Left kidney (tissue), 2 donors: Measurements from ENCODE around the gene SLC22A6. TPM values are rescaled to one million over a fixed set of nuclear protein-coding genes. Genes with fewer than 3 reads are reported as not detected.
"Not testable (repeated sequence)": the region's sequence is repeated elsewhere in the genome, so short reads cannot be mapped to it uniquely, and the experiment has no call there.

Experiments
- DNase-seq: peaks from one replicate; pipeline ENCODE4 v3.0.0-alpha.2; 2013
- polyA plus RNA-seq: library from polyadenylated mRNA; unstranded; fragments of 120-200 nt; gene quantifications from one replicate; pipeline ENCODE4 v1.2.1, GENCODE V29; 2013; ENCODE audit not compliant: insufficient read length

SLC22A6 gene
- polyA plus RNA-seq, 1 donor: 29.4 TPM

DNA sequence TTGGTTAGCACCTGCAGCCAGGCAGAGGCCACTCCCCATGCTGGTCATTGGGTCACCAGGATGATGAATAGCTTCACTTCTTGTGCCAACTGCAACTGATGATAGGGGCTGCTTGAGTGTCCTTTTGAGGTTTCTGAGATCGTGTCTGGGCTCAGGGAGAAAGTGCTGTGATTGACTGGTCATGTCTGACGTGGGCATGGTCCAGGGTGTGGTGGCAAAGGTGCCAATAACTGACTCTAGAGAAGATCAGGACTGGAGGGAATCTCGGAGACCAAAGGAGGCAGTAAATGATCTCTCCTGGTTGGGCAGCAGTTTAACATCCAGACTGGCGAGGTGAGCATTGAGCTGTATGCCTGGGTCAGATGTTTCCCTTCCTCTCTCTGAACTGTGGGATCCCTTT lies 10.0 kb upstream of the SLC22A6 start:
- DNase-seq: no peak

DNA sequence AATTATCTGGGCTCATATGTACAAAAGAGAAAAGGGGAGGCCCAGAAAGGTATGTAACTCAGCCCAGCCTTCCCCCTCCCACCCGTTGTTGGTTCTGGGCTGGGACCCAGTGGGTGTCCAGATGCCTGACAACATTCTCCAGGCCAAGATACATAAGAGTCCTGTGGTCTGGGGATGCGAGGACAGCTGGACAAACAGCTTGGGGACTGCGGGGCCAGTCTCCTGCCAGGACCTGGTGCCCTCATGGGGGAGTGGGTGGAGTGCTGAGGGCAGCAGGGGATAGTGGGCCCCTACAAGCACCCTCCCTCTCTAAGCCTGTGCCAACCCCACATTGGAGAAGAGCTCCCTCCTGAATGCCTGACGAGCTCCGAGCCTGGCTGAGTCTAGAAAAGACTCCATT lies 3.5 kb upstream of the SLC22A6 start:
- DNase-seq: no peak

DNA sequence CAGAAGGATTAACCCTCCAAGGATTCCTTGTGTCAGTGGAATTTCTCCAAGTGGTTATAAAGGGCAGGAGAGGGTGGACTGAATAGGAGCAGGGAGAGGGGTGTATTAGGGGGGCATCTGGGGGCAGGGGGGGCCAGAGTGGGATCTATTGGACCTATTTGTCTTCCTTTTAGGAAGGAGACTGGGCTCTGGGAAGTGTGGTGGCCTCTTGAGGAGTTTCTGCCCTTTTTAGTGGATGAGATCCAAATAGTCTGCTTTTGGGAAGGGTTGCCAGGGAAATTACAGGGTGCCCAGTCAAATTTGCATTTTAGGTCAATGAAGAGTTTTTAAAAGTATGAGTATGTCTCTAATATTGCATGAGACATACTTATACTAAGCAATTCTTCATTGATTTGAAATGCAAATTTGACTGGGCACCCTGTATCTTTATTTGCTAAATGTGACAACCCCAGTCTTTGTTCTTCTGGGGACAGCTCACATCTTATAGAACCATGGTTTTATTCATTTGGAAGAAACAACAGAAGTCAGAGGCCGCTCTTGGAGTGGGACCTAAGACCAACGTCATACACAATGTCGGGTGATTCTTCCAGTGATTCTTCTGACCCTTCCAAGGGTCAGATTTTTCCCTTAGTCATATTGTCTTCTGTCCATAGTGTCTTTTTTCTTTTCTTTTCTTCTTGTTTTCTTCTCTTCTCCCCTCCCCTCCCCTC lies 429 bp upstream of the SLC22A6 start:
- DNase-seq: no peak

DNA sequence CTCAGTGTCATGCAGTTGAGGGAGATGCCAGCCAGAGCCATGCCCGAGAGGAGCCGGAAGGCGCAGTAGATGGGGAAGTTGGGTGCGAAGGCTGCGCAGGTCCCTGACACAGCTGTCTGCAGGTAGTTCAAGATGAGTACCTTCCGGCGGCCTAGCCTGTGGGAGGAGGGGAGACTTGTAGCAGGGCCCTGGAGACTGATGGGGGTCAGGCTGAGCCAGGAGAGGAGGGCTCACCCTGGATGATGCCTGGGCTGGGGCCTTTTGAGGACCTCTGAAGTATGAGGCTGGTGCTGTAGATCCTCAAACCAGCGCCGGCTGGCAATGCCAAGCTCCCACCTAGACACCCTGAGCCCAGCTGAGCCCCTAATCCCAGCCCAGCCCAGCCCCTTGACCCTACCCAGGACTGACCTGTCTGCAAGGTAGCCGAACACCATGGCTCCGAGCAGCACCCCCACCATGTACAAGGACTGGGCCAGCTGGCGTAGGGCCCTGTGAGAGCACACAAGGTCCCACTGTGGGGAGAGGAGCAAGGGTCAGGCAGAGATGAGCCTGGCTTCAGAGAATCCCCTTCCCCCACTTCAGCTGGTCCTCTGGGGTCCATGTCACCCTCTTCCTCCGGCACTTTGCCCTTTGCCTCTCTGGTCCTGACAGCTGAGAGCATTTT lies 1.1 kb downstream of the SLC22A6 start:
- DNase-seq: no peak

DNA sequence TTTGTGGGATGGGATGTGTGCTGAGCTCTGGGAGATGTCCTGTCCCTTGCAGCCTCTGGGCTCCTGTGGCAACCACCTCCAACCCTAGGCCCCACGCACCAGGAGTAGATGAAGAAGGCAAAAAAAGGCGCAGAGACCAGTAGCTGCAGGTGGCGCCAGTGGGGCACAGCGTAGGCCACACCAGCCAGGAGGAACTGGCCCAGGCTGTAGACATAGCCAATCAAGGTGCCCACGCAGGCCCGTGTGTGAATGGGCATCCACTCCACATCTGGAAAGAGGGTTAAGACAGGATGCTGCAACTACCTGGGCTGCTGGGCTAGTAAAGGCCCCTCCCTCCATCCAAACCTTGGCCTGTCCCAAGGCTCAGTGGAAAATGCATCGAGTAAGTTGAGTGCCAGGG lies 3.0 kb downstream of the SLC22A6 start:
- DNase-seq: no peak

DNA sequence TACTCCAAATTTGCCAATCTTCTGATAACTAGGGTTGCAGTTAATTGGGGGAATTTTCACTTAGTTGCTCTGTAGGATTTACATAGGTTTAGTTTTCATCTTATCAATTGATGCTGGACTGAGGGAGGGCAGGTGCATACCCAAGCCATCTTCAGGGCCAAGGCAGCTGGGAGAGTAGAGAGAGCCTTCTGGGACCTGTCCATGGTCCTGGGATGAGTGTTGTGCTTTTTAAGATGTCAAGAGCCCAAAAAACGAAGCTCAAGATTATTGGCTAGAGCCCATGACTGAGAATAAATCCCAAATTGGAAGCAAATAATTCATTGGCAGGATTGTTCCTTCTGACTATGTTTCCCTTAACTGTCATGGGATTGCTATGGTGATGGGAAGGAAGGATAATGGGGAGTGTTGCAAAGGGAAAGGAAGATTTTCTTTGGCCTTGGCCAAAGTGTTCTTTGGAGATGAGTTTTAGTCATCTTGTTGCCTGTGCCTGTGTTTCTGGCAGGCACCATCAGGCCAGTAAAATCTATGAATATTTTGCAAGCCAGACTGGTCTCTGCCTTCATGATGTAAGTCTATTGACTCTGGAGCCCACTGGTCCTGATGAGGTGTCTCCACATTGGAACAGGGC lies 4.5 kb downstream of the SLC22A6 start:
- DNase-seq: peak; percentile 35

DNA sequence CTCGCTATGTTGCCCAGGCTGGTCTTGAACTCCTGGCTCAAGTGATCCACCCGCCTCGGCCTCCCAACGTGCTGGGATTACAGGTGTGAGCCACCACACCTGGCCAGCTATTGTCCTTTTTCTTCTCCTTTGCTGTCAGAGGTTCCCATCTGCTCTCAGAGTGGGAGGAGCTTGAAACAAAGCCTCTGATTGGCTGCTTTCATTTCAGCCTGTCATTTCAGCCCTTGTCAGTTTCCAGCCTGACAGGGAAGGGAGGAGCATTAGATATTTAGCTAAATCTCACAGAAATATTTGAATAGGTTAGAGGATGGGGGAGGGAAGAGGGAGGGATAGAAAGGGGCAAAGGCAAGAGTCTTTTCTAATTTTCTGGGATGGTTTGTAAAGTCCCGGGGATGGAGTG lies 8.7 kb downstream of the SLC22A6 start:
- DNase-seq: no peak

DNA sequence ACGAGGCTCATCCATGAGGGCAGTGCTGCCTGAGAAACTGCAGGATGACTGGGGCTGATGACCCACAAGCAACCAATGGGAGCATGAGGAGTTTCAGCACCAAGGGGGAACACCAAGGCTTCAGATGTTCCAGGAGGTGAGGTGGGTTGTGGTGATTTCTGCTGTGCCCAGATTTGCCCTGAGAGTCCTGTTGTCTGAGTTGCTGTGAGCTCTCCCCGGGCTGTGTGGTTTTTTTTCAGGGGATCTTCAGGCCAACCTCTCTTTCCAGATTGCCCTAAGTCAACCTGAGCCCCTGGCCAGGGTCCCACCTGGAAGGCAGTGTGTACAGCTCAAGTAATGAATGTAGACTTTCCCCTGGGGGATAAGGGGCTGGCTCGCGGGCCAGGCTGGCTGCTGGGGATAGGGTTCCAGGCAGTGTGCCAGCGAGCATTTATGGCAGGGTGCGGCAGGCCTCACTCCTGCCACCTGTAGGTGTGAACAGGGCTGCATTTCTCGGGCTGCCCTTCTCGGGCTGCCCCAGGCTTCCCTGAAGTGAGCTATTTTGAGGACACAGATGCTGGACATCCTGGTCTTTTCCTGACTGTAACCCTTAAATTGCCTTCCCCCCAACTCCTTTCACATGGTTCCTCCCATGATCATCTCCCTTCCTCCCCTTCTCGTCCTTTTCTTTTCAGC lies 9.8 kb downstream of the SLC22A6 start:
- peak; percentile 20 for DNase-seq

DNA sequence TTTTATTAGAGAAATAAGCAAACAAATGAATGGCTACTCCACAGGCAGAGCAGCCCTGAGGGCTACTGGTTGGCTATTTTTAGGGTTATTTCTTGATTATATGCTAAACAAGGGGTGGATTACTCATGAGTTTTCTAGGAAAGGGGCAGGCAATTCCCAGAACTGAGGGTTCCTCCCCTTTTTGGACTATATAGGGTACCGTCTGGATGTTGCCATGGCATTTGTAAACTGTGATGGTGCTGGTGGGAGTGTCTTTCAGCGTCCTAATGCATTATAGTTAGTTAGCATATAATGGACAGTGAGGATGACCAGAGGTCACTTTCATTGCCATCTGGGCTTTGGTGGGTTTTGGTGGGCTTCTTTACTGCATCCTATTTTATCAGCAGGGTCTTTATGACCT lies 19.2 kb downstream of the SLC22A6 start:
- DNase-seq: no peak

DNA sequence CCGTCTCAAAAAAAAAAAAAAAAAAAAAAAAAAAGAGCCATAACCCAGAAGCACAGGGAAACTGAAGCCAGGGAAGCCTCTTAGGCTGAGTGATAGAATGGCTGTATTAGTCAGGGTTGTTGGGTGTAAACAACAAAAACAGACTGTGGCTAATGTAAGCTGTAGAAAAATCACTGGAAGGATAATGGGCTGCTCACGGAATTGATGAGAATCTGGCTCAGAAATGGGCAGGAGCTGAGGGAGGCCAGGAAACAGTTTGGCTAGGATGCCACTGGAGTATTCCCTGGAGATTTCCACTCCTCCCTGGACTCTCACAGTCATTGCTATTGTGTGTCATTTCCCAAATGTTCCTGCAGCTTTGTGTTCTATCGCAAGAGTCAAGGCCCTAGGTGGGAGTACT lies 22.4 kb downstream of the SLC22A6 start:
- DNase-seq: no peak

DNA sequence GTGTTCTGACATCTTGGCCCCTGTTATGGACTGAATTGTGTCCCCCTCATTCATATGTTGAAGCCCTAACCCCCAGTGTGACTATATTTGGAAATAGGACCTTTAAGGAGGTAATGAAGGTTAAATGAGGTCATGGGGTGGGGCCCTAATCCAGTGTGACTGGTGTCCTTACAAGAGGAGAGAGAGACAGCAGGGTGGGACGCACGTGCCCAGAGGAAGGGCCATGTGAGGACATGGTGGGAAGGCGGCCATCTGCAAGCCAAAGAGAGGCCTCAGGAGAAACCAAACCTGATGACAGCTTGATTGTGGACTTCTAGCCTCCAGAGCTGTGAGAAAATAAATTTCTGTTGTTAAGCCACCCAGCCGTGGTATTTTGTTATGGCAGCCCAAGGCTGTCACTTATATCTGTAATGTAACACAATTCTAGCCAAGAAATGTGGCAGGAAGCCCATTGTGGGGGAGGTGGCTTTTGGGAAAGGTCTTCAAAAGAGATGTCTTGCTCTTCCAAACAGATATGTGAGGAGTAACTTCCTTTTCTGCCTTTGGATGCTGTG lies 23.7 kb downstream of the SLC22A6 start:
- no peak for DNase-seq

DNA sequence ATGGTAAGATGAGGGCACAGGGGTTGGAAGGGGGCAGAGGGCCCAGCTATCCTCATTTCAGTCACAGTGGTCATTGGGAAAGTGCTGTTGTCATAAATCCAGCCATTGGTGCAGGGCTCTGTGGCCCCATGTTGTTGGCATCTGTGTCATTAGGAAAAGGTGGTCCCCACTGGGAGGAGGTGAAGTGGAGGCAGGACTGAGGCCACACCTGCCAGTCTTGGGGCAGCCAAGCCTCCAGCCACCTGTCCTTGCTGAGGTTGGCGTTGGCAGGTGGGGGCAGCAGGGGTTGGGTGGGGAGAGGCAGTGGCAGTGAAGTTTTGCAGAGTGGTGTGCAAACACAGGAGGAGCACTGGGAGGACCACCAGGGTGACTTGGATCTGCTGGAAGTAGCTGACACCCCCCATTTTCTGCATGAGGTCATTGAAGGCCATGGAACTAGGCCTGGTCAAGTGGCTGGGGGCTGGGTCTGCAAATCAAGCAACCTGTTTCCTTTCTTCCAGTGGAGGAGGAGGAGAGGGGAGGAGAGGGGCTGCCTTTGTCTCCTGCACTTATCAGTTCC lies 25.3 kb downstream of the SLC22A6 start:
- DNase-seq: no peak

DNA sequence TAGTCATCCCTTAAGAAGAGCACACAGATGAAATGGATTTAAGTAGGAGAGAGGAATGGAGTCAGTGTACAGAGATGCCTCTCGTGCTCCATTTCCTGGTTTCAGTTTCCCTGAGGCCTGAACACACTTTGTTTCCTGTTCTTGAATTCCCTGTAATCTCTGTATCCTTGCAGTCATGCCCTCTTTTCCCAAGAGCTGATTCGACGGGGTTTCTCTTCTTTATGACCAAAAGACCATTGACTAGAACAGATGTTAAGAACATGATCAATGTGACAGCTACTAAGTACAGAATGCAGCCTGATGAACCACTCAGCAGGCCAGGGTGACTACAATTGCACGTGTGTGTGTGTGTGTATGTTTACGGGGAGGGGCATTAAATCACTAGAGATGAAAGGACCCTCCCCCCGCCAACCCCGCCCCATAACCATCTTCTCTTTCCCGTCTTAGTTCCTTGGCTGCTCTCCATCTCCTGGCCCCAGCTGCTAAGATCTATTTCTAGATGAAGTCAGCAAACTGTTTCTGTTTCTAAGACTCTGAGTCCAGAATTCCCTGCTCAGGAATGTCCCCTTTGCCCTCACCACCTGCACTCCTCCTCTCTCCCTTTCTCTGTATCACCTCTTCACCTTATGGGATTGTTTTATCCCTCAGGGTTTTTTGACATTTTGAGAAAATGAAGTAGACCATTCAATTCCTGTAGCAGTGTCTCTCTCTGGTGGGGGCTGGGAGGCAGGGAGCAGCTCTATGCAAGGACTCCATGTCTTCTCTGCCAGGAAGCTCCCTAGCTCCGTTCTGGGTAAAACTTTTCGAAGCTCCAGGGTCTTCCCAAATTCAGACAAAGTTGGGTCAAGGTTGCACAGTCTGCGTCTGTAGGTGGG lies 26.0 kb downstream of the SLC22A6 start:
- peak; percentile 57 for DNase-seq

DNA sequence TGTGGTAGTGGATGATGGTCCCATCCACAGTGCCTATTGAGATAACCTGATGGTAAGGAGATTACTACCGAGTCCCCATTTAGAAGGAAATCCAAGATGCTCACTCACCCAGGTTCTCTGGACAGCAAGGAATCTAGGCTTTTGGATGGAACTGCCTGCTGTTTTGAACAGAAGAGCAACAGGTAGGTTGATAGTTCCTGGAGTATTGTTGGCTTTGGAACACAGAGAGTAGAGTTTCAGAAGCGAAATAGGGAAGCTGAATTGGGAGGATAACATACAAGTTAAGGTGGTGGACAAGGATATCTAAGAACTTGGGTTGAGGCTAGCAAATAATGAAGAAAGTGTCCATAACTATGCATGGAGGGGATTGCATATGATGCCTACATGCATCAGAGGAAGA lies 27.6 kb downstream of the SLC22A6 start:
- no peak for DNase-seq

DNA sequence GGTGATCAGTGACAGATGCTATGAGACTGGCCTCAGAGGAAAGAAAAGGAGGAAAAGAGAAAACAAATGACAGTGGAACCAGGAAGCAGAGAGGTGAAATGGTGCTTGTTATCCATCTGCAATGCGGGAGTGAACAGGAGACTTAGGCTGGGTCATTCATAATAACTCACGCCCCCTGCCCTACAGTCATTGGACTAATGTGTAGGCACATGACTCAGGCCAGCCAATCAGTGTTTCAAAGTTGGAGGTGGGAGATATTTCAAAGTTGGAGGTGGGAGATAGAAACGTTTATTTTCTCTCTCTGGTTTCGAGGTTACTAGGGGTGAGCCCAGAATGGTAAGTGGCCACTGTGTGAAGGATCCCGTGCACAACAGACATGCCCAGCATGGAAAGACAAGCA lies 30.3 kb downstream of the SLC22A6 start:
- DNase-seq: no peak

DNA sequence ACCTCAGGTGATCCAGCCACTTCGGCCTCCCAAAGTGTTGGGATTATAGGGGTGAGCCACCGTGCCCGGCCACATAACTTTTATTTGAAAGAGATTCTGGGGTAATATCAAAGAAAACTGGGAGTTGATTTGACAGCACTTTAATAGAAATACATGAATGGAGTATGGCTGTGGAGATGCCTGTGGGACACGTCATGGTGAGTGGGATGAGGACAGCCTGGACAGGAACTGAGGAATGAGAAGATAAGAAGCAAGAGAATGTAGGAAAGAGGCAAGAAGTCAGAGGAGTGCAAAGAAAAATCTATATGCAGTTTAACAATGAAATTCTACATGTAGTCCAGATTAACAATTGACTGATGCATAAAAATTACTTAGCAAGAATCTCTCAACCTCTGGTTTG lies 31.0 kb downstream of the SLC22A6 start:
- DNase-seq: no peak

DNA sequence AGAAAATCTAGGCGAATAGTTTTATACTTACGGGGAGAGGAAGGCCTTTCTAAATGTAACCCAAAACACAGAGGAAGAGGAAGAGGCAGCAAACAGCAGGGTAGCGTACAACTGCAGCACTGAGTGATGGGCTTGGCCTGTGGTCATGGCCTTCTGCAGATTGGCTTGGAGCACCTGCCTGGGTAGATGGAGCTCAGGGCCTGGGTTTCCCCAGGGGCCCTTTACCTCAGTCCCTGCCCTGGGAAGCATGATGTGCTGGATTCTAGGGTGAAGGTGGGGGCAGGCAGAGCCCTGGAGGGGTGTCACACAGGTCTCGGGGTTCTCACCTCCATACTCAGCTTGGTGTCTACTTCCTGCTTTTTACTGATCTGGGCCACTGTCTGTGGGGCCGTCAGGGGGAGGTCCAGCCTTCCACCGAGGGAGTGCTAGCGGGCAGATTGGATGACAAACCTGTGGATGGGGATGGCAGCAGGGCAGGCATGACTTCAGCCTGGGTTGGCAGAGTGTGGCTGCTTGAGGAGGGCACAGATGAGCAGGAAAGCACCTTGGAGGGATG lies 35.9 kb downstream of the SLC22A6 start:
- no peak for DNase-seq

DNA sequence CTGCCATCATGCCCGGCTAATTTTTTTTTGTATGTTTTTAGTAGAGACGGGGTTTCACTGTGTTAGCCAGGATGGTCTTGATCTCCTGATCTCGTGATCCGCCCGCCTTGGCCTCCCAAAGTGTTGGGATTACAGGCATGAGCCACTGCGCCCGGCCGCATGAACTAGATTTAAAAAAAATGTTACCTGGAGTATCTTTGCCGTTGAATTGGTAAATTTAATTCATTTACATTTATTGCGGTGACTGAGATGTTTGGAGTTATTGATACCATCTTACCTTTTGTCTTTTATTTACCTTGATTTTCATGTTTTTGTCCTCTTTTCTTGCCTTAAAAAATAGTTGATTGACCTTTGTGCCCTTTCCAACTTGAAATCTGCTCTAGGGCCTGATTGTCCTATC lies 39.2 kb downstream of the SLC22A6 start:
- not testable (repeated sequence) for DNase-seq

DNA sequence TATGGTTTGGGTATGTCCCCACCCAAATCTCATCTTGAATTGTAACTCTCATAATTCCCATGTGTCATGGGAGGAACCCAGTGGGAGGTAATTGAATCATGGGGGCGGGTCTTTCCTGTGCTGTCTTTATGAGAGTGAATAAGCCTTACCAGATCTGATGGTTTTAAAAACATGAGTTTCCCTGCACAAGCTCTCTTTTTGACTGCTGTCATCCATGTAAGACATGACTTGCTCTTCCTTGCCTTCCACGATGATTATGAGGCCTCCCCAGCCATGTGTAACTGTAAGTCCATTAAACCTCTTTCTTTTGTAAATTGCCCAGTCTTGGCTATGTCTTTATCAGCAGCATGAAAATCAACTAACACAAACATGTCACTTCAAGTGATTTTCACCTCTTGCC lies 47.2 kb downstream of the SLC22A6 start:
- DNase-seq: not testable (repeated sequence)

DNA sequence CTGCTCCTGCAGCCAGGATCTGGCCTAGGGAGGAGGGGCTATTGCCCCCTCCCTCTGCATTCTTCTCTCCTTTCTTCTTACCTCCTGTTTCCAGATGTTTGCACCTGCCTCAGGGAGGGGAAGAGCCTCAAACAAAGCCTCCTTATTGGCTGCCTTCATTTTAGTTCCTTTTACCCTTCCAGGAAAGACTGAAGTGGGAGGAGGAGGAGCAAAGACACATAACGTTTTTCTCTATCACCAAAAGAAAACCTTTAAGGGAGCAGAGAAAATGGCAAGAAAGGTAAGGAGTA lies 50.3 kb downstream of the SLC22A6 start:
- no peak for DNase-seq
